ENCODE measurements around the gene GNLY.

DNA sequence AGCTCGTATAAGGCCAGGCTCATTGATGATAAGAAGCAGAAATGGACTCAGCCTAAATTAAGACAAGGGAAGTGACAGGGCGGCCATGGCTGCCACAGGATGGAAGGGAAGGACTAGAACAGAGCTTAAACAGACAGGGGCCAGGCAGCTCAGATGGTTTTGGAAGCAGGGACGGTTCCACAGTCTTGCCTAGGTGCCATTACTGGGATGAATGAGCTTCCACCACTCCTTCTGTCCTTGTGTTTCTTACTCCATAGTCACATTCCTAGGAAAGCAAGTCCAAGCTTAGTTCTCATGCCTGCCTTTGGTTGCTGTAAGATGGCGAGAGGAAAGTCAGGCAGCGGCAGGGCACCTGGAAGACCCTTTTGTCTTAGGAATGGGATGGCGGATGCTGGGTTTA, 11.9 kb downstream of the GNLY start:
- TF ChIP-seq, protein P1, sequence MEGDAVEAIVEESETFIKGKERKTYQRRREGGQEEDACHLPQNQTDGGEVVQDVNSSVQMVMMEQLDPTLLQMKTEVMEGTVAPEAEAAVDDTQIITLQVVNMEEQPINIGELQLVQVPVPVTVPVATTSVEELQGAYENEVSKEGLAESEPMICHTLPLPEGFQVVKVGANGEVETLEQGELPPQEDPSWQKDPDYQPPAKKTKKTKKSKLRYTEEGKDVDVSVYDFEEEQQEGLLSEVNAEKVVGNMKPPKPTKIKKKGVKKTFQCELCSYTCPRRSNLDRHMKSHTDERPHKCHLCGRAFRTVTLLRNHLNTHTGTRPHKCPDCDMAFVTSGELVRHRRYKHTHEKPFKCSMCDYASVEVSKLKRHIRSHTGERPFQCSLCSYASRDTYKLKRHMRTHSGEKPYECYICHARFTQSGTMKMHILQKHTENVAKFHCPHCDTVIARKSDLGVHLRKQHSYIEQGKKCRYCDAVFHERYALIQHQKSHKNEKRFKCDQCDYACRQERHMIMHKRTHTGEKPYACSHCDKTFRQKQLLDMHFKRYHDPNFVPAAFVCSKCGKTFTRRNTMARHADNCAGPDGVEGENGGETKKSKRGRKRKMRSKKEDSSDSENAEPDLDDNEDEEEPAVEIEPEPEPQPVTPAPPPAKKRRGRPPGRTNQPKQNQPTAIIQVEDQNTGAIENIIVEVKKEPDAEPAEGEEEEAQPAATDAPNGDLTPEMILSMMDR (IDR thresholded peaks at IDR 0.05), result no peak
- TF ChIP-seq POLR2A (IDR thresholded peaks at IDR 0.05) (no peak), EP300 (IDR thresholded peaks at IDR 0.05) (no peak)
